ENCODE measurements around the gene DNMT3B. TPM values are rescaled to one million over a fixed set of nuclear protein-coding genes. Genes with fewer than 3 reads are reported as not detected.
"Not testable (repeated sequence)": the region's sequence is repeated elsewhere in the genome, so short reads cannot be mapped to it uniquely, and the experiment has no call there.

DNMT3B gene
- total RNA-seq, 1 donor from 2014 or later = 2.5 TPM

- DNase-seq = no peak
These were observed 1.2 kb downstream of the DNMT3B start for GRCh38 chr20:32763202-32764004.

GRCh38 chr20:32764005-32764960 lies 2.1 kb downstream of the DNMT3B start:
- no peak for DNase-seq

GRCh38 chr20:32765230-32765875 lies 3.2 kb downstream of the DNMT3B start:
- DNase-seq = not testable (repeated sequence)

GRCh38 chr20:32767418-32768198 lies 5.4 kb downstream of the DNMT3B start:
- no peak for DNase-seq

GRCh38 chr20:32772046-32772445 lies 9.9 kb downstream of the DNMT3B start:
- DNase-seq = no peak

- no peak for DNase-seq
These were observed 11.0 kb downstream of the DNMT3B start for GRCh38 chr20:32773223-32773622.

GRCh38 chr20:32773855-32774254 lies 11.7 kb downstream of the DNMT3B start:
- DNase-seq = no peak

GRCh38 chr20:32775336-32775991 lies 13.3 kb downstream of the DNMT3B start:
- DNase-seq = no peak

- DNase-seq = no peak
These were observed 15.2 kb downstream of the DNMT3B start for GRCh38 chr20:32777177-32777956.

- DNase-seq = no peak
These were observed 17.5 kb downstream of the DNMT3B start for GRCh38 chr20:32779500-32780211.

GRCh38 chr20:32780278-32780677 lies 18.1 kb downstream of the DNMT3B start:
- DNase-seq = no peak

GRCh38 chr20:32780749-32781655 lies 18.8 kb downstream of the DNMT3B start:
- DNase-seq = no peak

GRCh38 chr20:32784369-32785080 lies 22.3 kb downstream of the DNMT3B start:
- no peak for DNase-seq

- no peak for DNase-seq
These were observed 24.0 kb downstream of the DNMT3B start for GRCh38 chr20:32786059-32786760.

GRCh38 chr20:32787168-32787567 lies 25.0 kb downstream of the DNMT3B start:
- no peak for DNase-seq

- DNase-seq = peak; percentile 36
These were observed 27.9 kb downstream of the DNMT3B start for GRCh38 chr20:32789896-32790750.

All from skin of body (tissue), 2 donors.